RPMI7951 (cell line): ENCODE data around the gene CCDC32. TPM values are rescaled to one million over a fixed set of nuclear protein-coding genes. Genes with fewer than 3 reads are reported as not detected.
"Not testable (repeated sequence)": the region's sequence is repeated elsewhere in the genome, so short reads cannot be mapped to it uniquely, and the experiment has no call there.

Experiments
- DNase-seq: peaks from one replicate; pipeline ENCODE4 v3.0.0-alpha.2; 2012; ENCODE audit warnings: low read depth
- total RNA-seq: library from RNA; depleted of rRNA; stranded (reverse); fragments of >200 nt; shearing (Covaris generic); gene quantifications from 2 replicates; pipeline ENCODE4 v1.2.3, GENCODE V29; 2014; rRNA removed

The CCDC32 gene, protein sequence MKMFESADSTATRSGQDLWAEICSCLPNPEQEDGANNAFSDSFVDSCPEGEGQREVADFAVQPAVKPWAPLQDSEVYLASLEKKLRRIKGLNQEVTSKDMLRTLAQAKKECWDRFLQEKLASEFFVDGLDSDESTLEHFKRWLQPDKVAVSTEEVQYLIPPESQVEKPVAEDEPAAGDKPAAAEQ
- total RNA-seq: 24.8 and 53.7 TPM in 2 replicates

DNA sequence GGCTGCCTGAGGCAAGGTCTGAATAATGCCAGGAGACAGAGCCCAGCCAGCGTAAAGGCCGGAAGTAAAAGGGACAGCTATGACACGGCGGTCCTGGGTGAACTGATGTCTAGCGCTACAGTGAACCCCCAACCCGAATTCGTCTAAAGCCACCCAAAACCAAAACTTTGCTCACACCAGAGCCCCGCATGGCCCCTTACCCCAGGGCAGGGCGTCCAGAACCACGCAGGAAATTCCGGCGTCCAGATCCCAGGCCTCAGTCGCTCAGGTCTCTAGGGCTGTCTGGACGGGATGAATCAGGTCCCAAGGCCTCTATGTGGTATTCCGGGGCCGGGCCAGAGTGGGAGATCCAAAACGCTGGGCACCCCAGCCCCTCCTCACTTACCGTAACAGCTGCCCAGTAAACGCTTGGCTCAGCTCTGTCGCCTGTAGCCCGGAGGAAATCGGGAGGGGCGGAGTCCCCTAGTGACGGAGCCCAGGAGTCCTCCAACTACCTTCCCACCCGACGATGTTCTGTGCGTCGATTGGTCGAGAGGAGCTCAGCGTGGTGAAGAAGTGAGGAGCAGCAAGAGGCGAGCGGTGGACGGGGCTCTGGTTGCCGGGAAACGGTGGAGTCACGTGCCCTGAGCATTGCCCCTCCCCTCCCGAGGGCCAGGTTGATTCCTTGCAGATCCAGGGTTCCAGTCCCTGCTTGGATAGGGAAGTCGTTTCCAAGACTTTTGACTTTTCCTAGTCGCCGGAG lies at the start of gene CCDC32:
TSS of gene CCDC32 (minus strand) at position 452 of the 742 bp plus-strand sequence. CDS start 2,027 bp downstream, outside the sequence.
- DNase-seq: peak; percentile 99

DNA sequence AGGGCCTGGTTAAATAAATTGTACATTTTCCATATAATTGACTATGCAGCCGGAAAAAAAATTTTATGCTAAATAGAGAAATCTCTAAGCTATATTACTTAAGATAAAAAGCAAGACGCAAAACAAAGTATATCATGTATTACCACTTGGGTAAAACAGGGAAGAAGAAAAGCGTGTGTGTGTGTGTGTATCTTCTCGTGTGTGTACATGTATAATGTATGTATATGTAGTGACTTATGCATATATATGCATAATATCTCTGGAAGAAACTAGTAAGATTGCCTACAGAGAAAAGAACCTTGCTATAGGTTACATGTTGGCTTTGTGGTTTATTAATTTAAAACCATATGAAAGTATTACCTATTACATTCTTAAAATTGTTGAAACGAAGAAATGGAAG lies 48.2 kb upstream of the CCDC32 start:
- DNase-seq: no peak

DNA sequence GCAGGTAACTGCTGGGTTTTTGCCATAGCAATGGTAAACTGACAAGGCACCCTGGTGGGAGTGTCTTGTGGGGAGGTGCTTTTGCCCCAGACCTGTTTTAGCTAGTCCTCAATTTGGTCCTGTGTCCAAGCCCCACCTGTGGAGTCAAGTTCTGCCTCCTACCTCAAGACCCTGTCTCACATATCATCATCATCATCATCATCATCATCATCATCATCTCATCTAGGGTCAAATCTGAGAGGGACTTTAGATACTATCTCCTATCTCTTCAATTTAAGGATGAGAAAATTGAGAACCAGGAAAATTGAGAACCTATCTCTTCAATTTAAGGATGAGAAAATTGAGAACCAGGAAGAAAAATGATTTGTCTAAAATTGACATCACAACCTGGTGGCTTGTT lies 39.1 kb upstream of the CCDC32 start:
- no peak for DNase-seq

DNA sequence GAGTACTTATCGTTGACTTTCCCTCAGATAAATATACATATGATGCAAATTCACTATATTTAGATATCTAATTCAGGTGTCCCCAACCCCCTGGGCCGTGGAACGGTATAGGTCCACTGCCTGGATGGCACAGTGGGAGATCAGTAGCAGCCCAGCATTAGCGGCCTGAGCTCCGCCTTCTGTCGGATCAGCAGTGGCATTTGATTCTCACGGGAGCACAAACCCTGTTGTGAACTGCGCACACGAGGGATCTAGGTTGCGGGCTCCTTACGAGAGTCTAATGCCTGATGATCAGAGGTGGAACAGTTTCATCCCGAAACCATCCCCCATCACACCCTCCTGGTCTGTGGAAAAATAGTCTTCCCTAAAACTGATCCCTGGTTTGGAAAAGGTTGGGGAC lies 36.1 kb upstream of the CCDC32 start:
- no peak for DNase-seq

DNA sequence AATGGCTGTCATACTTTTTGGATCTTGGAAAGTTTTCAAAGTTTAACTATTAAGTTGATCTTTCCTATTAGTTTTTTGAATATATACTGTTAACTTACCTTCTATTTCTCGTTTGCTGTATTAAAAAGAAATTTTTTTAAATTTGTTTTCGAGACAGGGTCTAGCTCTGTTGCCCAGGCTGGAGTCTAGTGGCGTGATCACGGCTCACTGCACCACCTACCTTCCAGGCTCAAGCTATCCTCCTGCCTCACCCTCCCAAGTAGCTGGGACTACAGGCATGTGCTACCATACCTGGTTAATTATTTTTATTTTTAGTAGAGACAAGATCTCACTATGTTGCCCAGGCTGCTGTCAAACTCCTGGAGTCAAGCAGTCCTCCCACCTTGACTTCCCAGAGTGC lies 33.8 kb upstream of the CCDC32 start:
- no peak for DNase-seq

DNA sequence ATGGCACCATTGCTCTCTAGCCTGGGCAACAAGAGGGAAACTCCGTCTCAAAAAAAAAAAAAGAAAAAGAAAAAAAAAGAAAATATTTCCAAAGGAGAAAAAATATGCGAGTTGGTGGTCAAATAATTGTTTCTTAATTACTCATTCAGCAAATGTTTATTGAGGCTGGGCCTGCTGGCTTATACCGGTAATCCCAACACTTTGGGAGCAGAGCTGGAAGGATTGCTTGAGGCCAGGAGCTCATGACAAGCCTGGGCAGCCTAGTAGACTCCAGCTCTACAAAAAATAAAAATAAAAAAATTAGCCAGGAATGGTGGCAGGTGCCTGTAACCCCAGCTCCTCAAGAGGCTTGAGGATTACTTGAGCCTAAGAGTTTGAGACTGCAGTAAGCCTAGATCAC lies 33.3 kb upstream of the CCDC32 start:
- no peak for DNase-seq

DNA sequence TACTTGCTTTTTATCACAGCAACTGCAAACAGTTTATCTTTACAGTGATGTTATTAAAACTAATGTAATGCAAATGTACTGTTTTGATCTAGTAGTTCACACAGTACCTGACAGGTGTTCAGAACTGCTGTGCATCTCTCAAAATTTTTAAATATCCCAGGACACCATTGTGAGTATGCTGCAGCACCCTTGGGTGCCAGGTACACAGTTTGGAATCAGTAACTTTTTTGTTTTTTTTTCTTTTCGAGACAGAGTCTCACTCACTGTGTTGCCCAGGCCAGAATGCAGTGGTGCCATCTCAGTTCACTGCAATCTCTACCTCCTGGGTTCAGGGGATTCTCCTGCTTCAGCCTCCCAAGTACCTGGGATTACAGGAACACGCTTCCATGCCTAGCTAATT lies 32.2 kb upstream of the CCDC32 start:
- DNase-seq: no peak

DNA sequence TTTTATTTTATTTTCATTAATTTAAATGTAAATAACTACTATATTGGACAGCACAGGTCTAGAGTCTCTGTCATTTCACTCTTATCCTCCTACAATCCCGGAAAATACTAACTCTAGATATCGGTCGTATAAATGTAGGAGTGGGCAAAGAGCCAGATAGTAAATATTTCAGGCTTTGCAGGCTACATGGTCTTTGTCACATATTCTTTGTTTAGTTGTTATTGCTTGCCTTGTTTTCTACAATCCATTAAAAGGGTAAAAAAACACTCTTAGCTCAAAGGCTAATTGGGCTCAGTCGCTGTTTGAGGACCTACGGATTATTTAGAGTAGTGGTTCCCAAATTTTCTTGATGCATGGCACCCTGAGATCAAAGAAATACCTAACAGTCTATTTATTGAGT lies 30.9 kb upstream of the CCDC32 start:
- DNase-seq: no peak

DNA sequence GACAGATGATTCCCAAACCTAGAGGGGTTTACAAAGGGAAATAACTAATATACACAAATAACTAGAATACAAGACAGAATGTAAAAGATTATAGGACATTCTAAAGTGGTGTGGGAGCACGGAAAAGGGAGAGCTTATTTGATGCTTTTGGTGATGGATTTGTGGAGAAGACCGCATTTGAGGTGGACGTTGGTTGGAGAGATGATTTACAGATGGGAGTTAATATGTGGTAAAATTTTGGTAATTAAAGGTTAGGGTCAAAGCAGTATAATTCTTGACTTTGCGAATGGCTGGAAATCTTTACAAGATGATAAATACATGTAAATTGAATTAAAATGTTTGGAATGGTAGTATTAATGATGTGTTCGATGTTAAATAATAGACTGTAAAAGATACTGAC lies 30.4 kb upstream of the CCDC32 start:
- no peak for DNase-seq

DNA sequence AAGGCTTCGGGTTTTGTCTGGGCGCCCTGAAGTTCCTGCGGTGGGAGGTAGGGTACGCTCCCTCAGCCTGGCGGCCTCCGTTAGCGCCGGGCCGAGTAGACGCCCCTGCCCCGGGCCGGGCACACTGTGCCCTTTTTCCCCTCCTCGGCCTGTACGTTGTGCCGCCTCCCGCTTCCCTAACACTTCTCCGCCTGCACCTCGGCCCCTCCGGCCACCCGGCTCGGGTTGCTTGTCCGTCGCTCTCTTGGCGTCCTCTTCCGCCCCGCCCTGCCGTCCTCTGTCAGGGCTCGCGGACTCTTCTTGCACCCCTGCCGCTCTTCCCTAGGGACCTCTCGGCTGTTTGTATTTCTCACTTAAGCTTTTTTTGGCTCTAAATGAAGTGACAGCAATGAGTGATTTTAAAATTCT lies 29.6 kb upstream of the CCDC32 start:
- DNase-seq: peak; percentile 75

DNA sequence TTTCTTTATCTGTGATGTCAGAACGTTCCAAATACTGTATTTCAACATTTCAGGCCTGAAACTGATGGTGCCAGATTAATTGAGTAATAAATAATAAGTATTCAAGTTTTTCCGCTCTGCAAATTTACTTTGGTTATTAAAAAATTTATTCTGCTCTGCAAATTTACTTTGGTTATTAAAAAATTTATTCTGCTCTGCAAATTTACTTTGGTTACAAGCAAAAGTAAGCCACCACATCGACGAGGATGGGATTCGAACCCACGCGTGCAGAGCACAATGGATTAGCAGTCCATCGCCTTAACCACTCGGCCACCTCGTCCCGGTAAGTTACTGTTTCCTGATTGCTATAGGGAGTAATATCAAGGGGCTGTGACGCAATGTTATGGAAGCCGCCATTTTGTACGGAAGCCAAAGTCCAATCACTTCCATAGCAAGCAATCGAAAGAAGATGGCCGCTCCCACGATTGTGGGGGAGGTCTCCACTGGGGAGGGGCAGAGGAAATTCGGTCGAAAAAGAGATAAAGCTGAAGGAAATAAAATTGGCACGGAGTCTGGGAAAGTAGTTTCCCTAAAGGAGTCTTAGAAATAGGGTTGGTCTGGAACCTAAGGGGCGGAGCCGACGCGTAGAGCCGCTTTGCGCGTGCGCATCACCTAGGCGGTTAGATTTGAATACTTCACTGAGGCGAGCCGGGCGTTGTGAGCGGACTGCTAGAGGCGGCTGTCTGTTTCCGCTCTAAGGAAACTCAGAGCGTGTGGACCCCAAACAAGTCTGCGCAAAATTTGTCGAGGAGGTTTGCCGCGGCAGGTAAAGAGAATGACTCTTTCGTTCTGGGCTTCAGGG lies 29.0 kb upstream of the CCDC32 start, which contains the start of gene KNL1:
TSS of gene KNL1 (plus strand) at position 662 of the 841 bp plus-strand sequence. CDS start 8,683 bp downstream, outside the sequence.
- peak; percentile 93 for DNase-seq

DNA sequence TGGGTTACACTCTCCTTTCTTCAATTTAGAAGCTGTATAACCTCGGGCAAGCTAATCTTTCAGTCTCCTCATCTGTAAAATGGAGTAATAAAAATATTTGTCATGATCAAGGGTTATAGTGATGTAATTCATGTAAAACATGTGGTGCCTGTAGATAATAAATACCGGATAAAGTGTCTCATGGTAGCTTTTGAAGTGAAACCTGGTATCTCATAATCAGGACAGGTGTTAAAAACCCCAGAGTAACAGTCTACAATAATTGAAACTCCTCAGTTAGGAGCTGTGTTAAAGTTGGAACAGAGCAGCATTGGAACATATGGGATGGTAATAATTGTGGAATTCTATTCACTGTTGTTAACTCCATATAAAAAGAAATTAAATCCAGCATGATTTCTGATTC lies 28.3 kb upstream of the CCDC32 start:
- no peak for DNase-seq

DNA sequence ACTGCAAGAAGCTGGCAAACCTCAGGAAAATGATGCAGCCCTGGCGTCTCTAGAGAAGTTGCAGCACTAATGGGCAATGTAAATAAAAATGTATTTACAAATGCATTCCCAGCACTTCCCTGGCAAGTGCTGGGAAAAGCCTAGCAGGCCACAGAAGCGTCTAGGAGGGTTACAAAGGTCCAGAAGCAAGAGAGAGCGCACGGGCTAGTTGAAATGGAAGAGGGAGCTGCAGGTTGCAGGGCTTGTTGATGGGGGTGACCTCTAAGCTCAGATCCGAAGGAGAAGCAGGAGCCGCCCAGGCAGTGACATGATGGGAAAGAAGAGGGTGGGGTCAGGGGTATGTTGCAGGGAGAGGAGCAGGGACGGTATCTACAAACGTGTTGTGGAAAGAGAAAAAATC lies 26.5 kb upstream of the CCDC32 start:
- no peak for DNase-seq

DNA sequence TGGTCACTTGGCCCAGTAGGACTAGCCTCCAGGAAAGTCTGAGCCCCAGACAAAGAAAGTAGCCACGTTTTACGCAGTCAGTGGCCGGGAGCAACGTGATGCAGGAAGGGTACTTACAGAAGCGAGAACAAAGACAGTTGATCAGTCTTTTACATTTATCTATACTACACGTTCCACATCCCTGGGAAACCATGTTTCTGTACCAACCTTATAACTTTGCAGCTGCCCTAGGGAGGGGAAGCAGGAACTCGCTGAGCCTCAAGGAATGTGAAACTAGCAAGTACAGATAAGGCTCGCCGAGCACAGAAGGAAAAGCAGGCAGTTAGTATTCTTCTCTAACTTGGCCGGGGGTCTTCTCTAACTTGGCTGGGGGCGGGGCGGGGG lies 25.8 kb upstream of the CCDC32 start:
- DNase-seq: peak; percentile 20

DNA sequence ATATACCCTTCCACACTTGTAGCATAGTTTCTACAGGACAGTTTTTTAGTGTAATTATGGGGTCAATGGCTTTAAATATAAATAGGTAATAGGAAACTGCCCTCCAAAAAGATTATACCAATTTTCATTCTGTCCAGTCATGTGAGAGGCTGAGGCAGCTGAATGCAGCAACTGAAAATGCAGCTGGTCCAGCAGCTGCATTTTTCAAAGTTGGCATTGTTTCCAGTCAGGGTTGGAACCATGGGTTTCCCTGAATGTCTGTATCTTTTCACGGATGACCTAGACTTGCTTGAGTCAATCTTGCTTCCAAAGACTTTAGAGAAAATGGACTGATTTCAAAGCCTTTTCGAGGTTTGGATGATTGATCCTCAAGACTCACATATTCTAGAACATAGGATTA lies 19.3 kb upstream of the CCDC32 start:
- DNase-seq: no peak

DNA sequence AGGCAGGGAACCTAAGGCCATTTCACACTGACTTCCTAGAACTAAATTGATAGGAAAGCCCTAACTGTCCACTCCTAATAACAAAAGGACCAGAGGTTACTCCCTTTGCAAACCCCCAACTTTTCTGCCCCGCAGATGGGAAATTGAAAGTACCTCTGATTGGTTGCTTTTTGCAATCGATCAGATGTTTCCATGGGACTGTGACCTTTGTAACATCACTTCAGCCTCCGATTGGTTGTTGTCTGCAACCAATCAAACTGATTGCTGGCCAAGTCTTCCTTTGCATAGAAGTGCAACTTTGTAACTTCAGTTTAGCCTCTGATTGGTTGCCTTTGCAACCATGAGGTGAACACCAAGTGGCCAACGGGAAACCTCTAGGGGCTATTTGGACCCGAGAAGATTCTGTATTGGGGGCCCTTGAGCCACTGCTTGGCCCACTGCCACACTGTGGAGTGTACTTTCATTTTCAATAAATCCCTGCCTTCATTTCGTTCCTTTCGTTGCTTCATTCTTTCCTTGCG lies 17.9 kb upstream of the CCDC32 start:
- DNase-seq: peak; percentile 51

DNA sequence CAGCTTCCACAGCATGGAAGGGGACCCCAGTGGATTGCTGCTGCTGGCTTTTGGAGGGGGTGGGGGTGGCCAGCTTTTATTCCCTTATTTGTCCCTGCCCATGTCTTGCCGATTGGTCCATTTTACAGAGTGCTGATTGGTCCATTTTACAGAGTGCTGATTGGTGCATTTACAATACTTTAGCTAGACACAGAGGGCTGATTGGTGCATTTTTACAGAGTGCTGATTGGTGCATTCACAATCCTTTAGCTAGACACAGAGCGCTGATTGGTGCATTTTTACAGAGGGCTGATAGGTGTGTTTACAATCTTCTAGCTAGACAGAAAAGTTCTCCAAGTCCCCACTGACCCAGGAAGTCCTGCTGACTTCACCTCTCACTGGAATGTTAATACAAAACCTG lies 17.0 kb upstream of the CCDC32 start:
- DNase-seq: not testable (repeated sequence)

DNA sequence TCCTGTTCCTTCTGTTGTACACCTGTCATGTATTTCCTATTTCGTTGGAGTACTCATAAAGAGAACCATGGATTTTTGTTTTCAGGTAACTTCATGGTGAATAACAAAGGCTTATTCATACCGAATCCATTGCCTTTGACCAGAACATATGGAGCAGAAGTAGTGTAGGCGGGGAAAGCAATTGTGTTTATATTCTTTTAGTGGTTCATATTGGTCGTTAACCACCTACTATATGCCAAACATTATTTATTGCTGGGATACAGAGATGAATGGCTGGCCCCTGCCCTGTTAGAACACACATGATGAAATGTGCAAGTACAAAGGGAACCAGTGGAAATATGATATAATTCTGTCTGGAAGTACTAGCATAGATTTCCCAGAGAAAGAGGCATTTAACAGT lies 14.1 kb upstream of the CCDC32 start:
- no peak for DNase-seq

DNA sequence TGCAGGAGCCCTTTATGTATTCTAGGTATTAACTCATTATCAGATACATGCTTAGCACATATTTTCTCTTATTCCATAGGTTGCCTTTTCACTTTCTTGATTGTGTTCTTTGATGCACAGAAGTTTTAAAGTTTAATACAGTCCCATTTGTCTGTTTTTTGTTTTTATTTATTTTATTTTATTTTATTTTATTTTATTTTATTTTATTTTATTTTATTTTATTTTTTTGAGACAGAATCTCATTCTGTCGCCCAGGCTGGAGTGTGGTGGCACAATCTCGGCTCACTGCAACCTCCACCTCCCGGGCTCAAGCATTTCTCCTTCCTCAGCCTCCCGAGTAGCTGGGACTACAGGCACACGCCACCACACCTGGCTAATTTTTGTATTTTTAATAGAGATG lies 12.1 kb upstream of the CCDC32 start:
- not testable (repeated sequence) for DNase-seq

DNA sequence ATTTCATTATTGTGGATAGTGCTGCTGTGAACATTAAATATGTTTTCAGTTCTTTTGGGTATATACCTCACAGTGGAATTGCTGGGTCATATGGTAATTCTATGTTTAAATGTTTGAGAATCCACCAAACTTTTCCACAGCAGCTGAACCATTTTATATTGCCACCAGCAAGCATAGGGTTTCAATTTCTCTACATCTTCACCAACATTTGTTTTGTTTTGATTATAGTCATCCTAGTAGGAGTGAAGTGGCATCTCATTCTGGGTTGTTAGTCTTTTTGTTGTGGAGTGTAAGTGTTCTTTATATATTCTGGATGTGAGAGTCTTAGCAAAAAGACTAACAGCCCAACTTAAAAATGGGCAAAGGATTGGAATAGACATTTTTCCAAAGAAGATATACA lies 10.3 kb upstream of the CCDC32 start:
- no peak for DNase-seq

DNA sequence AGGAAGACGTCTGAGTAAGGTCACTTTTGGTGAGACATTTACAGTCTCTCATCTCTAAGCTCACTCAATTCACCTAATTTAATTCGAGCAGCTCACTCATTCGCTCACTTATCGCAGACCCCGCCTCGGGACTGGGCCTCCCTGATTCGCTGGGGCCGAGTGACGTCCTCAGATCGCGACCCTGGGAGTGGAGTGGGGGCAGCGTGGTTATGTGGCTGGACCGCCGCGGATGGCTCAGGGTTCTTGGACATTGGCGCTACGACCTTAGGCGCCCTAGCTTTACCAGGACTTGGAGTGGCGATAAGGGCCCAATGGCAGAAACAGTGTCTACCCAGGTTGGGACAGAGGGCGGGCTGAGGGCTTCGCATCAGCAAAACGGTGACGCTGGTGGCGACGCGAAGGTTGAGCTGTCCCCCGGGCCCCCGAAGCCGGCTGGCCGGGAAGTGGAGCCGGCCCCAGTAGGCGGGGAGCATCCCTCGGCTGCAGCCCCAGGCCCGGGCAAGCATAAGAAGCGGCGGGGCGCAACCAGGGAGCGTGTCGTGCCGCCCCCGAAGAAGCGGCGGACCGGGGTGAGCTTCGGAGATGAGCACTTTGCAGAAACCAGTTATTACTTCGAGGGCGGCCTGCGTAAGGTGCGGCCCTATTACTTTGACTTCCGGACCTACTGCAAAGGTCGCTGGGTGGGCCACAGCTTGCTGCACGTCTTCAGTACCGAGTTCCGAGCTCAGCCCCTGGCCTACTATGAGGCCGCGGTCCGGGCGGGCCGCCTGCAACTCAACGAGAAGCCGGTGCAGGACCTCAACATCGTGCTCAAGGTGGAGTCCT lies 4.5 kb upstream of the CCDC32 start, which contains the start of gene RPUSD2:
TSS of gene RPUSD2 (plus strand) at position 171 of the 825 bp plus-strand sequence. CDS start at position 210, 39 bp downstream.
- DNase-seq: peak; percentile 91
